ENCODE data around the gene NAA10. TPM values are rescaled to one million over a fixed set of nuclear protein-coding genes. Genes with fewer than 3 reads are reported as not detected.
A peak's percentile ranks its signal among the peaks of the same experiment; 100 is the strongest.
"Not testable (repeated sequence)": the region's sequence is repeated elsewhere in the genome, so short reads cannot be mapped to it uniquely, and the experiment has no call there.

The NAA10 gene
- total and polyA plus RNA-seq, 2 experiments from 2014 or later, result 83.5 to 118 TPM

GRCh38 chrX:153981231-153981630 lies 46.4 kb upstream of the NAA10 start:
- Histone ChIP-seq H3K4me1 (ENCODE audit: insufficient read depth) (no peaks in the 10 kb centered on the region), H3K27ac (no peak overlapping the region), H3K36me3 (replicated peaks; ENCODE audit: insufficient read depth, low read depth) (no peaks in the 10 kb centered on the region), H3K79me2 (peaks cover 3% of the 10 kb centered on the region), H3K9me2 (replicated peaks; ENCODE audit: insufficient read depth) (no peaks in the 10 kb centered on the region), H3K4me3 (no peak overlapping the region), H3K9me3 (ENCODE audit: low read depth) (no peaks in the 10 kb centered on the region), H3K27me3 (no peaks in the 10 kb centered on the region), H4K20me1 (ENCODE audit: insufficient read depth, poor library complexity, severe bottlenecking) (no peaks in the 10 kb centered on the region), H2AFZ (no peak overlapping the region), H3K4me2 (no peak overlapping the region)
- no peak for DNase-seq (ENCODE audit: low spot score)
- WGBS (ENCODE audit: low lambda C conversion rate, missing lambda C conversion rate), result 82% methylated on average over 7 of the region's 7 CpGs
- TF ChIP-seq EZH2phosphoT487 (IDR thresholded peaks at IDR 0.05; ENCODE audit: low read depth, severe bottlenecking, unreplicated experiment) (no peak), EZH2 (IDR thresholded peaks at IDR 0.05; ENCODE audit: borderline replicate concordance) (no peak), CTCF (IDR thresholded peaks at IDR 0.05; ENCODE audit: poor library complexity) (no peak)

DNA sequence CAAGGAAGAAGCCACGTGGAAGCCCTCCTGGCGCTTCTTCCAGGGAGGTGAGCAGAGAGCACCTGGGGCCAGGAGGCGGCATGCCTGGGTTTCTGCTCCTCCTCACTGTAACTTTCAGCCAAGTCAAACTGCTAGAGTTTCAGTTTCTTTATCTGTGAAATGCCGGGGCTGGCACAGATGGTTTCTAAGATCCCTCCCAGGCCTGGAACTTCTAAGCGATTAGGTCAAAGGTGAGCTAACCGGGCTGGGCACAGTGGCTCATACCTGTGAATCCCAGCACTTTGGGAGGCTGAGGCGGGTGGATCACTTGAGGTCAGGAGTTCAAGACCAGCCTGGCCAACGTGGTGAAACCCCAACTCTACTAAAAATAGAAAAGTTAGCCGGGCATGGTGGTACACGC lies 45.6 kb upstream of the NAA10 start:
- H3K36me3 ChIP-seq (replicated peaks; ENCODE audit: insufficient read depth, low read depth); H3K9me2 ChIP-seq (replicated peaks; ENCODE audit: insufficient read depth); H4K20me1 ChIP-seq (ENCODE audit: insufficient read depth, poor library complexity, severe bottlenecking); H3K79me2 ChIP-seq; H3K4me1 ChIP-seq (ENCODE audit: insufficient read depth); DNase-seq (ENCODE audit: low spot score); H3K27ac ChIP-seq; H3K9me3 ChIP-seq (ENCODE audit: low read depth); H2AFZ ChIP-seq; H3K27me3 ChIP-seq; H3K4me2 ChIP-seq; H3K4me3 ChIP-seq: not testable (repeated sequence)
- 82% methylated on average over 8 of the region's 10 CpGs for WGBS (ENCODE audit: low lambda C conversion rate, missing lambda C conversion rate)

- peak overlapping the region; percentile 100 for H3K27ac ChIP-seq
- H3K9me2 ChIP-seq (replicated peaks; ENCODE audit: insufficient read depth), result no peaks in the 10 kb centered on the region
- no peaks in the 10 kb centered on the region for H3K36me3 ChIP-seq (replicated peaks; ENCODE audit: insufficient read depth, low read depth)
- no peaks in the 10 kb centered on the region for H3K27me3 ChIP-seq
- no peak for DNase-seq (ENCODE audit: low spot score)
- peaks cover 3% of the 10 kb centered on the region for H4K20me1 ChIP-seq (ENCODE audit: insufficient read depth, poor library complexity, severe bottlenecking)
- H2AFZ ChIP-seq, result no peak overlapping the region
- no peak overlapping the region for H3K4me3 ChIP-seq
- TF ChIP-seq CTCF (IDR thresholded peaks at IDR 0.05; ENCODE audit: poor library complexity) (no peak), EZH2phosphoT487 (IDR thresholded peaks at IDR 0.05; ENCODE audit: low read depth, severe bottlenecking, unreplicated experiment) (no peak)
- H3K79me2 ChIP-seq, result peaks cover 30% of the 10 kb centered on the region
- H3K9me3 ChIP-seq (ENCODE audit: low read depth), result no peaks in the 10 kb centered on the region
- peaks cover 13% of the 10 kb centered on the region for H3K4me1 ChIP-seq (ENCODE audit: insufficient read depth)
- peak overlapping the region; percentile 75 for H3K4me2 ChIP-seq
- 85% methylated on average over 3 of the region's 3 CpGs for WGBS (ENCODE audit: low lambda C conversion rate, missing lambda C conversion rate)
These were observed 40.0 kb upstream of the NAA10 start for GRCh38 chrX:153974726-153975286.

DNA sequence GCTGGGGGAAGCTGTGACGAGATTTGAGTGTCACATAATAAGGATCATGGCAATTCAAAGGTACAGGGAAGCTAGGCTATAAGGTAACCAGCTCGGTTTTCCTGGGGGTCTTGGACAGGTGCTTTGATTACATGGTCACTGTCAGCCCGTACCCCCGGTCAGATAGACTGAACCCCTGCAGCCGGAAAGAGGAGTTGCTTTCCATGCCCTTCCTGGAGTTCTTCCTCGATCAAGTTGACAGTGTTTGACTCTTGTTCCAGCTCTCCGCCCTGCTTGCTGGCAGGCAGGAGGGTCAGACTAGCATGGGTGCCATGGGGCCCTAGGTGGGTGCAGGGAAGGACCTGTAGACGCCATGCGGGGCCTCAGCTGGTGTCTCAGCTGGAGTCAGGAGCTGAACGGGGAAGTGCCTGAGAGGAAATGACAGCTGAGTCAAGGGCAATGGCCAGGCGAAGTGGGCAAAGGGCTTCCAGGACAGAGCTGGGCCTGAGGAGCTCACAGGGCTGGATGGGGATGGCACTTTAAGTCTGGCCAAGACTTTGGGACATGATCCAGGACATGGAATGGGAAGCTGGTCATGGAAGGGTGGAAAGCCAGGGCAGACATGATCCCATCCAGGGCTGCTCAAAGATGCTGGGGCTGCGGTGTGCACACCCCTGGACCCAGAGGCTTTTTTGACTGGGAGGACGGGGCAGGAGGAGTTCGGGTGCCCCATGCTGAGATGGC lies 39.3 kb upstream of the NAA10 start:
- H3K36me3 ChIP-seq (replicated peaks; ENCODE audit: insufficient read depth, low read depth), result no peaks in the 10 kb centered on the region
- peaks cover 10% of the 10 kb centered on the region for H4K20me1 ChIP-seq (ENCODE audit: insufficient read depth, poor library complexity, severe bottlenecking)
- DNase-seq (ENCODE audit: low spot score), result no peak
- TF ChIP-seq CTCF (IDR thresholded peaks at IDR 0.05; ENCODE audit: poor library complexity), result no peak
- TF ChIP-seq EZH2 (IDR thresholded peaks at IDR 0.05; ENCODE audit: borderline replicate concordance), result no peak
- TF ChIP-seq EZH2phosphoT487 (IDR thresholded peaks at IDR 0.05; ENCODE audit: low read depth, severe bottlenecking, unreplicated experiment), result no peak
- no peaks in the 10 kb centered on the region for H3K27me3 ChIP-seq
- WGBS (ENCODE audit: low lambda C conversion rate, missing lambda C conversion rate), result 81% methylated on average over 14 of the region's 14 CpGs
- peak overlapping the region; percentile 100 for H3K27ac ChIP-seq
- peak overlapping the region; percentile 75 for H3K4me2 ChIP-seq
- H3K9me3 ChIP-seq (ENCODE audit: low read depth), result no peaks in the 10 kb centered on the region
- H3K4me1 ChIP-seq (ENCODE audit: insufficient read depth), result peaks cover 13% of the 10 kb centered on the region
- H2AFZ ChIP-seq, result no peak overlapping the region
- H3K79me2 ChIP-seq, result peaks cover 37% of the 10 kb centered on the region
- no peak overlapping the region for H3K4me3 ChIP-seq
- H3K9me2 ChIP-seq (replicated peaks; ENCODE audit: insufficient read depth), result no peaks in the 10 kb centered on the region

All from hepatocyte (in vitro differentiated cells).